ENCODE results near the gene SPEG. TPM values are rescaled to one million over a fixed set of nuclear protein-coding genes. Genes with fewer than 3 reads are reported as not detected.

Gene SPEG
- total RNA-seq, 1 donor from 2014 or later: 145 TPM

- Histone ChIP-seq H3K27me3 (ENCODE audit: low read depth) (no peaks in the 10 kb centered on the region), H3K9me3 (replicated peaks) (no peaks in the 10 kb centered on the region), H3K27ac (replicated peaks) (no peak overlapping the region), H3K4me1 (peaks cover 13% of the 10 kb centered on the region), H3K36me3 (no peaks in the 10 kb centered on the region), H3K4me3 (no peak overlapping the region)
- no peak for TF ChIP-seq CTCF (IDR thresholded peaks at IDR 0.05; ENCODE audit: borderline replicate concordance)
- intact Hi-C loops (cut with micrococcal nuclease): no loop called here
- DNase-seq: no peak
These were observed 35.8 kb upstream of the SPEG start for GRCh38 chr2:219398721-219399363.

GRCh38 chr2:219399716-219400478, 34.7 kb upstream of the SPEG start:
- intact Hi-C loops (cut with micrococcal nuclease): loop anchor here (5.0 kb wide), 1 partner anchor 132 kb away; no protein-coding TSS in a partner anchor
- Histone ChIP-seq H3K9me3 (replicated peaks) (no peaks in the 10 kb centered on the region), H3K27ac (replicated peaks) (no peak overlapping the region), H3K27me3 (ENCODE audit: low read depth) (peaks cover 7% of the 10 kb centered on the region), H3K36me3 (no peaks in the 10 kb centered on the region), H3K4me1 (peaks cover 22% of the 10 kb centered on the region), H3K4me3 (no peak overlapping the region)
- TF ChIP-seq CTCF (IDR thresholded peaks at IDR 0.05; ENCODE audit: borderline replicate concordance): no peak
- DNase-seq: no peak

GRCh38 chr2:219400562-219400961, 34.1 kb upstream of the SPEG start:
- no peaks in the 10 kb centered on the region for H3K9me3 ChIP-seq (replicated peaks)
- no peak for TF ChIP-seq CTCF (IDR thresholded peaks at IDR 0.05; ENCODE audit: borderline replicate concordance)
- no peaks in the 10 kb centered on the region for H3K36me3 ChIP-seq
- H3K27ac ChIP-seq (replicated peaks): no peak overlapping the region
- intact Hi-C loops (cut with micrococcal nuclease): loop anchor here (5.0 kb wide), 1 partner anchor 132 kb away; no protein-coding TSS in a partner anchor
- peaks cover 22% of the 10 kb centered on the region for H3K4me1 ChIP-seq
- peaks cover 14% of the 10 kb centered on the region for H3K27me3 ChIP-seq (ENCODE audit: low read depth)
- no peak overlapping the region for H3K4me3 ChIP-seq
- DNase-seq: no peak

- peaks cover 32% of the 10 kb centered on the region for H3K4me1 ChIP-seq
- no peaks in the 10 kb centered on the region for H3K9me3 ChIP-seq (replicated peaks)
- intact Hi-C loops (cut with micrococcal nuclease): loop anchor here (5.0 kb wide), 1 partner anchor 131 kb away; no protein-coding TSS in a partner anchor
- peaks cover 14% of the 10 kb centered on the region for H3K27me3 ChIP-seq (ENCODE audit: low read depth)
- no peak for TF ChIP-seq CTCF (IDR thresholded peaks at IDR 0.05; ENCODE audit: borderline replicate concordance)
- H3K27ac ChIP-seq (replicated peaks): no peak overlapping the region
- no peak for DNase-seq
- H3K36me3 ChIP-seq: no peaks in the 10 kb centered on the region
- H3K4me3 ChIP-seq: no peak overlapping the region
These were observed 33.0 kb upstream of the SPEG start for GRCh38 chr2:219401606-219402005.

GRCh38 chr2:219402665-219403515, 31.8 kb upstream of the SPEG start:
- Histone ChIP-seq H3K9me3 (replicated peaks) (no peaks in the 10 kb centered on the region), H3K4me1 (peaks cover 44% of the 10 kb centered on the region), H3K4me3 (no peak overlapping the region), H3K27me3 (ENCODE audit: low read depth) (peaks cover 14% of the 10 kb centered on the region), H3K36me3 (no peaks in the 10 kb centered on the region), H3K27ac (replicated peaks) (peak overlapping the region; percentile 96)
- TF ChIP-seq CTCF (IDR thresholded peaks at IDR 0.05; ENCODE audit: borderline replicate concordance): peak; percentile 94
- intact Hi-C loops (cut with micrococcal nuclease): loop anchor here (5.0 kb wide), 1 partner anchor 129 kb away; no protein-coding TSS in a partner anchor
- no peak for DNase-seq
